Activated CD8-positive, alpha-beta T cell treated with anti-CD3 and anti-CD28 coated beads, Interleukin-2, amount 10 ng/mL, durations not matched to agents 7 days and 5 days (primary cell): Measurements from ENCODE around the gene BCL2L15. TPM values are rescaled to one million over a fixed set of nuclear protein-coding genes. Genes with fewer than 3 reads are reported as not detected.
"Not testable (repeated sequence)": the region's sequence is repeated elsewhere in the genome, so short reads cannot be mapped to it uniquely, and the experiment has no call there.

Source experiments
- ATAC-seq: fragments of 150-1000 bp; cut with Tn5 transposase; one replicate; pipeline ENCODE4 v1.10.0; 2021; ENCODE audit warnings: moderate library complexity
- CTCF ChIA-PET: fragments of 350-600 bp; sonication (Branson Sonifier 250); formaldehyde crosslinking; loops from one replicate; lab custom pipeline; 2021; ENCODE audit warnings: antibody characterized with exemption; lab: Charles Lee
- POLR2A ChIA-PET: fragments of 350-600 bp; sonication (Branson Sonifier 250); formaldehyde crosslinking; loops from one replicate; lab custom pipeline; 2021; ENCODE audit warnings: antibody characterized with exemption; lab: Charles Lee
- DNase-seq: peaks from one replicate; pipeline ENCODE4 v3.0.0-alpha.2; 2020
- H3K27ac Mint-ChIP-seq: one replicate; pipeline ENCODE4 v1.8.0; 2021; ENCODE audit warnings: mild to moderate bottlenecking, mixed read lengths
- H3K27me3 Mint-ChIP-seq: one replicate; pipeline ENCODE4 v1.8.0; 2021; ENCODE audit warnings: low read depth, mixed read lengths
- H3K36me3 Mint-ChIP-seq: one replicate; pipeline ENCODE4 v1.8.0; 2021; ENCODE audit warnings: low read depth, mixed read lengths
- H3K4me1 Mint-ChIP-seq: one replicate; pipeline ENCODE4 v1.8.0; 2021; ENCODE audit warnings: low read depth, mixed read lengths
- H3K4me3 Mint-ChIP-seq: one replicate; pipeline ENCODE4 v1.8.0; 2021; ENCODE audit warnings: mild to moderate bottlenecking, mixed read lengths
- H3K9me3 Mint-ChIP-seq: one replicate; pipeline ENCODE4 v1.8.0; 2022; ENCODE audit warnings: mixed read lengths; ENCODE audit not compliant: insufficient read depth
- total RNA-seq, 2 experiments: library from RNA; stranded (reverse); gene quantifications; one replicate each; pipeline ENCODE4 v1.2.3, GENCODE V29; 2021

Gene BCL2L15
- total RNA-seq, 2 experiments from 2014 or later, result 1.0 to 1.1 TPM

DNA sequence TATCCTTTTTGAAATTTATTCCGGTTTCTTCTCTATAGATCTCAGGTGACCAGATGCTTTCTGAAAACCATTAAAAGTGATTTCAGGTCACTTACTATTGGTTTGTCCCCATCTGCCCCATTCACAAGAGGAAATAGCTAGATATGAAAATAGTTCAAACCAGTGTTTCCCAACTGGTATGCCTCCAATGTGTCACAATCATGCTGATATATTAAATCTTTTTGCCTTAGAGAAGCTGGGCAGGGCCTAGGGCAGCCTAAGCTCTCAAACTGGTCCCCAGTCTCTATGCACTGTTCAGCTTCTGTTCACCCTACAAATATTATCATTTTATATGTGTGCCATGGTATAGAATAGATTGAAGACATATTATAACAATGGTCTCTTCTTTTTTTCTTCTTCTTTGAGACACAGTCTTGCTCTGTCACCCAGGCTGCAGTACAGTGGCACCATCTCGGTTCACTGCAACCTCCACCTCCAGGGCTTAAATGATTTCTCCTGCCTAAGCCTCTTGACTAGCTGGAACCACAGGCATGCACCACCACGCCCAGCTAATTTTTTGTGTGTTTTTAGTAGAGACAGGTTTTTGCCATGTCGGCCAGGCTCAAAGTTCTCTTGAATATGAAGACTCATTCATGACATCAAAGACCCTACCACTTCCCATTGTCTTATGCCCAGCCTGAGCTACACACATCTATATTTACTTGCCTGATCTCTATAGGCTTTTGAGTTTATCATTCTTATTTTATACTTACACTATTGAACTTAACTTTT is 31.6 kb downstream of the BCL2L15 start:
- DNase-seq (no peak), ATAC-seq (no peak)
- Mint-ChIP-seq H3K9me3 (no peaks in the 10 kb centered on the region), H3K4me1 (peaks cover 28% of the 10 kb centered on the region), H3K27me3 (no peaks in the 10 kb centered on the region), H3K4me3 (no peak overlapping the region), H3K36me3 (peaks cover 70% of the 10 kb centered on the region), H3K27ac (no peak overlapping the region)
- ChIA-PET POLR2A (interaction anchor here (0.6 to 1.3 kb wide), 7 partner anchors 9 to 504 kb away, joined by 3 to 4 read pairs (median 3); partner anchors contain the start of gene AP4B1), CTCF (interaction anchor here (1.0 to 2.1 kb wide), 5 partner anchors 13 to 783 kb away, joined by 4 to 8 read pairs (median 4); partner anchors contain the start of gene LRIG2)

DNA sequence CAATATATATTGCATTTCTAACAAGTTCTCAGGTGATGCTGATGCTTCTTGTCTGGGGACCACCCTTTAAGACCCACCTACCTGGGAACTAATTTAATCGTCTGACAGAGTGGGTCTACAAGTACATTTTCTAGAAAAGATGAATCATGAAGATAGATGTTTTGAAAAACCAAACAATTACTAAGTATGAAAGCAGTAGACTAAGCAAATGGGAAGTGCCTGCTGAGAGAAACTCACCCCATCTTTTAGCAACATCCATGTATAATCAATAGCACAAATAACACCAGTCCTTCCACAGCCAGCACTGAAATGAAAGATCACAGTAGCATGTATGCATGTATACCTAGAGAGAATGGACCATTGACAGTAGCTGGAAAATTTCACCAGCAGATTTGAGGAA is 33.1 kb downstream of the BCL2L15 start:
- Mint-ChIP-seq H3K4me1 (peaks cover 27% of the 10 kb centered on the region), H3K27me3 (no peaks in the 10 kb centered on the region), H3K27ac (no peak overlapping the region), H3K9me3 (no peaks in the 10 kb centered on the region), H3K36me3 (peaks cover 77% of the 10 kb centered on the region), H3K4me3 (no peak overlapping the region)
- POLR2A ChIA-PET, result no interaction called here
- DNase-seq (no peak), ATAC-seq (no peak)
- CTCF ChIA-PET, result interaction anchor here (0.7 kb wide), 1 partner anchor 28 kb away, joined by 3 read pairs; no protein-coding TSS in a partner anchor

DNA sequence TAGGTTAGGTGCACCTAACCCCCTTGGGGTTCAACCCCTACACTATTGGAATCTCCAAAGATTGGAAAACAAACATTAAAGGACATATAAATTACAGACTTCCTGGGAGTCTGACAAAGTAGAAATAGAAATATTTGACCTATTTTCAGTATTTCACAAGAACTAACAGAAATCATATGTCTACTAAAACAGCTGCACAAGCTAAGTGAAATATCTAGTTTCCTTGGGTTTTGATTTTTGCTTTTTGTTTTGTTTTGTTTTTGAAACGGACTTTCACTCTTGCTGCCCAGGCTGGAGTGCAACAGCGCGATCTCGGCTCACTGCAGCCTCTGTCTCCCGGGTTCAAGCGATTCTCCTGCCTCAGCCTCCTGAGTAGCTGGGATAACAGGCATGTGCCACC is 34.7 kb downstream of the BCL2L15 start:
- DNase-seq, H3K9me3 Mint-ChIP-seq, H3K4me3 Mint-ChIP-seq, H3K27me3 Mint-ChIP-seq, POLR2A ChIA-PET, CTCF ChIA-PET, ATAC-seq, H3K27ac Mint-ChIP-seq: not testable (repeated sequence)
- Mint-ChIP-seq H3K4me1 (peaks cover 26% of the 10 kb centered on the region), H3K36me3 (peaks cover 77% of the 10 kb centered on the region)

DNA sequence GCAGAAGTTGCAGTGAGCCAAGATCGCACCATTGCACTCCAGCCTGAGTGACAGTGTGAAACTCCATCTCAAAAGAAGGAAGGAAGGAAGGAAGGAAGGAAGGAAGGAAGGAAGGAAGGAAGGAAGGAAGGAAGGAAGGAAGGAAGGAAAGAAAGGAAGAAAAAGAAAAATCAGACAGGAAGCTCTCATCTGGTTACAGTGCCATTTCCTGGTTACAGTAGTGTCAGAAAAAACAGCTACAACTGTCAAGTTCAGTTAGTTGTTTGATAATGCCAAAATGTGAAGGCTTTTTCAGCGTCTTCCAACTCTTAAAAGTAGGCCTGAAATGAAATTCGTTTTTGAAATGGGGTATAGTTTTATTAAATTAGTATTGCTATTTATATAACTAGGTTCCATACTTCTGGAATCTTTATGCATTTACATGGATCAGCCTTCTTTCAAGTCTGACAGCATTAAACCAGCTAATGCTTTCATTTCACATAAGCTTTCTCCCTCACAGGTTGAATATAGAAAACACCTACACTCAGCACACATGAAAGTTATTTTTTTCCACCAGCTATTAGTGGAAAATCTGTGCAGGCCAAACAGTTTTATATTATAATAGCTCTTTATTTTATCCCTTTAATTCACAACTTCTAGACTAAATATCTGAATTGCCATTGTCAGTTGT is 37.1 kb downstream of the BCL2L15 start:
- peak; percentile 52 for ATAC-seq
- Mint-ChIP-seq H3K27me3 (no peaks in the 10 kb centered on the region), H3K27ac (peak overlapping the region; percentile 65), H3K4me3 (no peak overlapping the region), H3K9me3 (peaks cover 13% of the 10 kb centered on the region), H3K36me3 (peaks cover 78% of the 10 kb centered on the region), H3K4me1 (peaks cover 26% of the 10 kb centered on the region)
- POLR2A ChIA-PET, result interaction anchor here (0.6 to 1.3 kb wide), 4 partner anchors 17 to 22 kb away, joined by 3 to 5 read pairs (median 4); no protein-coding TSS in a partner anchor
- no peak for DNase-seq
- CTCF ChIA-PET, result interaction anchor here (0.6 to 2.3 kb wide), 9 partner anchors 10 to 126 kb away, joined by 3 to 11 read pairs (median 3); partner anchors contain the start of genes AP4B1, DCLRE1B and HIPK1

DNA sequence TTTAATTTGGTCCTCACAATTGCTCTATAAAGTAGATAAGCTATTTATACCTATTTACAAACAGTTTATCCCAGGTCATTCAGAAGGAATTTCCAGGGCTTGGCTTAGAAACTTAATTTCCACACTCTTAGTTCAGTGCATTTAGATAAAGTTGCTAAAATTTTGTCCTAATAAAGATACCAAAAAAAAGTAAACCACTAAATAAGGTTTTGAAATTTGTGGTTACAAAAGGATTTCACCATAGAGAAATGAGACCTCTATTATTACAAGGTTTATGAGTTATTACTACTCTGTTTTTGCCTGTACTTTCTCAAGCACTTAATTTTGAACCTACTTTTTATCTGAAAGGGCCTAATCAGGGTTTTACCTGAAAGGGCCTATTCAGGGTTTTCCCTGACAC is 38.3 kb downstream of the BCL2L15 start:
- Mint-ChIP-seq H3K36me3 (peaks cover 74% of the 10 kb centered on the region), H3K4me1 (peaks cover 23% of the 10 kb centered on the region), H3K4me3 (no peak overlapping the region), H3K27me3 (no peaks in the 10 kb centered on the region), H3K9me3 (peaks cover 13% of the 10 kb centered on the region), H3K27ac (no peak overlapping the region)
- ATAC-seq (no peak), DNase-seq (no peak)
- ChIA-PET CTCF (interaction anchor here (1.6 to 2.3 kb wide), 2 partner anchors 11 to 103 kb away, joined by 3 to 11 read pairs; no protein-coding TSS in a partner anchor), POLR2A (no interaction called here)

DNA sequence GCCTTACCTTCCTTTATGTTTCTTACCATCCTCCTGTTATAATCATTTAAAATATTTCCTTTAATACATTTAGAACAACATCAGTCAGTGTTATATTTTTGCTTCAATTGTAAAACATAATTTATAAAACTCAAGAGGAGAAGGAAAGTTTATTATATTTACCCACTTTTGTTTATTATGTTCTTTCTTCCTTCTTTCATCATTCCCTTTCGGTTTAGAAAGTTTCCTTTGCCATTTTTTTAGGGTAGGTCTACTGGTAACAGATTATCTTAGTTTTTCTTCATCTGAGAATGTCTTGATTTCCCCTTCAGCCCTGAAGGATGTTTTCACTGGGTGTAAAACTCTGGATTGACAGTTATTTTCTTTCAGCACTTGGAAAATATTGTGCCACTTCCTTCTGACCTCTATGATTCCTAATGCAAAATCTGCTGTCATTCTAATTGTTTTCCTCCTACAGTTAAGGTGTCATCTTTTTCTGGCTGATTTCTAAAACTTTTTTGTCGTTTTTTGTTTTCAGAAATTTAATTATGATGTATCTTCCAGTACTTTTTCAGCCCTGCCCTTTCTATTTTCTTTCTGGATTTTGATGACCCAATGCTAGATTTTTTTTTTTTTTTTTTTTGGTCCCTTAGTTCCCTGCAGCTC is 40.9 kb downstream of the BCL2L15 start:
- ChIA-PET CTCF (no interaction called here), POLR2A (no interaction called here)
- peaks cover 78% of the 10 kb centered on the region for H3K36me3 Mint-ChIP-seq
- H3K9me3 Mint-ChIP-seq, result peaks cover 13% of the 10 kb centered on the region
- no peak for ATAC-seq
- H3K27ac Mint-ChIP-seq, result no peak overlapping the region
- DNase-seq, result no peak
- peaks cover 18% of the 10 kb centered on the region for H3K4me1 Mint-ChIP-seq
- no peak overlapping the region for H3K4me3 Mint-ChIP-seq
- H3K27me3 Mint-ChIP-seq, result no peaks in the 10 kb centered on the region

DNA sequence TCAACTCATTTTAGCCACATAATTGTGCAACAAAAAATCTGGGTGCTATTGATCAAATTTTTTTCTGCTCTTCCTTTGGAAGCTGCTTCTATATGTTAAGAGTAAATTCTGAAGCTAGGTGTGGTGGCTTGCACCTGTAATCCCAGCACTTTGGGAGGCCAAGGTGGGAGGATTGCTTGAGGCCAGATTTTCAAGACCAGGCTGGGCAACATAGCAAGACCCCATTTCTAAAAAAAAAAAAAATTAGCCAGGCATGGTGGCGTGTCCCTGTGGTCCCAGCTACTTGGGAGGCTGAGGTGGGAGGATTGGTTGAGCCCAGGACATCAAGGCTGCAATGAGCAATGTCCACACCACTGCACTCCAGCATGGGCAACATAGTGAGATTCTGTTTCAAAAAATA is 50.8 kb downstream of the BCL2L15 start:
- H3K4me1 Mint-ChIP-seq, result peaks cover 5% of the 10 kb centered on the region
- CTCF ChIA-PET, result interaction anchor here (0.9 to 3.0 kb wide), 9 partner anchors 13 to 127 kb away, joined by 3 to 17 read pairs (median 7); partner anchors contain the start of genes AP4B1 and HIPK1

DNA sequence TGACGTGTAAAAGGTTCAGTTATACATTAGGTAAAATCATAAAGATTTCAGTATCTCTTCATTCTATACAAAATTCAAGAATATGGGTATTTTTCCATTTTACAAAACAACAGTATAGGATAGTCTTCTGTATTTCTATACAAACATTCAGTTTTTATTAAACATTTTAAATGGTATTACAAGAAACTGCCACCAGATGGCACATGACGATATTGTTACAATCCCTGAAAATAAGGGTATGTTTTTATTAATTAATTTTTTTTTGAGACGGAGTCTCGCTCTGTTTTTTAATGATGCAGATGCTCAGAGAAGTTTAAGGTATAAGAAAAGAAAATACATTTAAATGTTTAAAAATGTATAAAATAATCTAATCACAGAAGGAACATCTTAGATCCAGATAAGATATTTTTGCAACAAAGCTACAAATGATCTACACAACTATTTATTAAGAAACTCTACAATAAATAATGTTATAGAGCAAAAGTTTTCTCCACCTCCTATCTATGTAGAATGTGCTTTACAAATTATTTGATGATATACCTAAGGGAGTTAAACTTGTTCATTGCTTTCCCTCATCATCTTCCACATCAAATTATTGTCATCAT is 51.6 kb downstream of the BCL2L15 start:
- H3K27ac Mint-ChIP-seq, result no peak overlapping the region
- CTCF ChIA-PET, result interaction anchor here (0.8 to 3.5 kb wide), 16 partner anchors 12 to 143 kb away, joined by 3 to 23 read pairs (median 6); partner anchors contain the start of genes AP4B1, DCLRE1B, HIPK1 and OLFML3

More for the DNA sequence above, 50.8 kb downstream of the BCL2L15 start:
- no peaks in the 10 kb centered on the region for H3K9me3 Mint-ChIP-seq
- H3K27me3 Mint-ChIP-seq, result no peaks in the 10 kb centered on the region
- POLR2A ChIA-PET, result interaction anchor here (0.9 kb wide), 1 partner anchor 33 kb away, joined by 3 read pairs; no protein-coding TSS in a partner anchor
- H3K27ac Mint-ChIP-seq, result no peak overlapping the region
- ATAC-seq, result no peak
- DNase-seq, result no peak
- no peak overlapping the region for H3K4me3 Mint-ChIP-seq
- H3K36me3 Mint-ChIP-seq, result peaks cover 56% of the 10 kb centered on the region

DNA sequence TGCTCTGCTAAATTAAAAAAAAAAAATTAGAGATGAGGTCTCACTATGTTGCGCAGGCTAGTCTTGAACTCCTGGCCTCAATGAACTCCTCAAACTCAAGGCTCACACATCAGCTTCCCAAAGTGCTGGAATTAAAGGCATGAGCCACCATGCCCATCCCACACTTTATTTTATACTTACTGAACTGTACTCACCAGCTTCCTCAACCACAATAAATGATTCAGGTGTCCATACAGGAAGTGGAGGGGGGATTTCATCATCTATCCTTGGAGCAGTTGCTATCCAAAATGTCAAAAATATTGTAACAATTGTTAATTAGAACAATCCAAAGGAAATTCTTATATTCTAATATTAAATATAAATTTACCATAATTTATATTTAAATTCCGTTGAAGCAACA is 52.7 kb downstream of the BCL2L15 start:
- H3K4me1 Mint-ChIP-seq, result peaks cover 5% of the 10 kb centered on the region
- ATAC-seq, result no peak
- peaks cover 54% of the 10 kb centered on the region for H3K36me3 Mint-ChIP-seq
- no peak overlapping the region for H3K4me3 Mint-ChIP-seq
- H3K27ac Mint-ChIP-seq, result no peak overlapping the region
- no peaks in the 10 kb centered on the region for H3K9me3 Mint-ChIP-seq
- H3K27me3 Mint-ChIP-seq, result no peaks in the 10 kb centered on the region
- ChIA-PET POLR2A (interaction anchor here (1.0 kb wide), 1 partner anchor 94 kb away, joined by 3 read pairs; the partner anchor contains the start of gene HIPK1), CTCF (interaction anchor here (0.8 to 3.5 kb wide), 13 partner anchors 11 to 448 kb away, joined by 3 to 23 read pairs (median 7); partner anchors contain the start of genes AP4B1, DCLRE1B, HIPK1 and OLFML3)
- no peak for DNase-seq

More for the DNA sequence above, 51.6 kb downstream of the BCL2L15 start:
- ATAC-seq (no peak), DNase-seq (peak; percentile 41)
- Mint-ChIP-seq H3K4me3 (no peak overlapping the region), H3K4me1 (peaks cover 5% of the 10 kb centered on the region), H3K9me3 (no peaks in the 10 kb centered on the region), H3K36me3 (peaks cover 57% of the 10 kb centered on the region), H3K27me3 (no peaks in the 10 kb centered on the region)
- POLR2A ChIA-PET, result interaction anchor here (1.0 kb wide), 1 partner anchor 93 kb away, joined by 3 read pairs; the partner anchor contains the start of gene HIPK1
